Ovary (tissue), 9 donors: ENCODE measurements around the gene C5orf15. TPM values are rescaled to one million over a fixed set of nuclear protein-coding genes. Genes with fewer than 3 reads are reported as not detected.

Source experiments
- DNase-seq, 5 donors: peaks; one replicate each; pipeline ENCODE4 v3.0.0-alpha.2; 2019 to 2020
- H3K27ac ChIP-seq, 2 donors: fragments of 200-600 bp; one replicate each; pipeline versions ENCODE4 v1.5.1 to v1.8.0; 2019 to 2022
- H3K27me3 ChIP-seq: fragments of 200-600 bp; one replicate; pipeline ENCODE4 v1.8.0; 2022
- H3K36me3 ChIP-seq: fragments of 200-600 bp; sonication (generic); one replicate; pipeline ENCODE4 v1.5.1; 2019
- H3K4me1 ChIP-seq: one replicate; pipeline ENCODE4 v1.8.1; 2013; ENCODE audit warnings: mild to moderate bottlenecking, moderate library complexity; ENCODE audit not compliant: insufficient read depth
- H3K4me3 ChIP-seq: fragments of 200-600 bp; sonication (generic); one replicate; pipeline ENCODE4 v1.5.1; 2017
- H3K9me3 ChIP-seq, 2 donors: fragments of 200-600 bp in 1 of 2; sonication (generic) in 1 of 2; one replicate each; pipeline versions ENCODE4 v1.5.1 to v1.8.1; 2013 to 2019; ENCODE audit warnings: mild to moderate bottlenecking in 1 of 2, moderate library complexity in 1 of 2
- EP300 ChIP-seq: sonication (generic); formaldehyde crosslinking; IDR thresholded peaks from one replicate; pipeline ENCODE4 v1.6.1; 2017; ENCODE audit warnings: antibody characterized with exemption
- POLR2A ChIP-seq: fragments of 450-650 bp; IDR thresholded peaks from one replicate; pipeline ENCODE4 v1.6.1; 2017; ENCODE audit warnings: antibody characterized with exemption, mild to moderate bottlenecking, moderate library complexity
- WGBS, 3 donors: extraction: QIAGEN DNeasy Blood & Tissue Kit in 1 of 3; methylation state at CpG; one replicate each; pipeline versions ENCODE4 v1.1.5 to v1.1.7; 2013 to 2017; 5-methylcytosine and 5-hydroxymethylcytosine counted together
- intact Hi-C, 4 donors: fragments of 100-400 bp; cut with DNase I; formaldehyde crosslinking; loops; one replicate each; pipeline versions ENCODE4 v1.11.0 to v1.15.1; 2022 to 2023
- polyA plus RNA-seq, 2 donors: library from polyadenylated mRNA; stranded (reverse); fragments of 200-250 nt in 1 of 2; fragments of 350-450 nt in 1 of 2; fragmentation: Illumina TruSeq in 1 of 2; extraction: RNeasy Lipid Tissue Mini Kit (QIAGEN cat#74804) in 1 of 2; gene quantifications; one replicate each; pipeline ENCODE4 v1.2.3, GENCODE V29; 2013 to 2014
- total RNA-seq, 7 donors: library from RNA; depleted of rRNA in 2 of 7; stranded (reverse); fragments of >200 nt in 2 of 7; fragmentation: NEBNext Ultra II Directional in 3 of 7; extraction: Animal tissue kit (Norgen Biotek cat#: 25700) in 3 of 7; gene quantifications; one replicate each; pipeline versions ENCODE4 v1.1.0 to v1.2.4, GENCODE V29; 2016 to 2023
- TF ChIP-seq, protein P1 (sequence below), 3 donors: fragments of 450-650 bp in 2 of 3; fragments of 200-600 bp in 1 of 3; IDR thresholded peaks; one replicate each; pipeline versions ENCODE4 v1.5.1 to v1.8.0; 2016 to 2022; ENCODE audit warnings: antibody characterized with exemption in 3 of 3, mild to moderate bottlenecking in 1 of 3
- donor health status: DM: no; HTN: no; CAD: no; lungs with moderate emphysema.
- donor health status: DM: no; HTN: no; CAD: no.
- donor health status: Bipolar disorder and iron deficiency.
- donor health status: DM: yes; HTN: yes; CAD: no.
- donor health status: DM: no; HTN: no; CAD: no.
- donor health status: DM: yes; HTN: yes; CAD: no.

Gene C5orf15
- total and polyA plus RNA-seq, 9 donors, result 26.9 to 102 (median 34.5) TPM

GRCh38 chr5:133907075-133907474 lies 61.4 kb downstream of the C5orf15 start:
- 75 to 81% (median 80%) methylated on average over 8 to 9 of the region's 9 CpGs for WGBS, 3 donors
- DNase-seq, result no peak

GRCh38 chr5:133906303-133906702 lies 62.1 kb downstream of the C5orf15 start:
- DNase-seq, result no peak
- H3K36me3 ChIP-seq, result no peaks in the 10 kb centered on the region
- no peak overlapping the region for H3K4me3 ChIP-seq
- no peak overlapping the region for H3K27ac ChIP-seq
- TF ChIP-seq, protein P1, sequence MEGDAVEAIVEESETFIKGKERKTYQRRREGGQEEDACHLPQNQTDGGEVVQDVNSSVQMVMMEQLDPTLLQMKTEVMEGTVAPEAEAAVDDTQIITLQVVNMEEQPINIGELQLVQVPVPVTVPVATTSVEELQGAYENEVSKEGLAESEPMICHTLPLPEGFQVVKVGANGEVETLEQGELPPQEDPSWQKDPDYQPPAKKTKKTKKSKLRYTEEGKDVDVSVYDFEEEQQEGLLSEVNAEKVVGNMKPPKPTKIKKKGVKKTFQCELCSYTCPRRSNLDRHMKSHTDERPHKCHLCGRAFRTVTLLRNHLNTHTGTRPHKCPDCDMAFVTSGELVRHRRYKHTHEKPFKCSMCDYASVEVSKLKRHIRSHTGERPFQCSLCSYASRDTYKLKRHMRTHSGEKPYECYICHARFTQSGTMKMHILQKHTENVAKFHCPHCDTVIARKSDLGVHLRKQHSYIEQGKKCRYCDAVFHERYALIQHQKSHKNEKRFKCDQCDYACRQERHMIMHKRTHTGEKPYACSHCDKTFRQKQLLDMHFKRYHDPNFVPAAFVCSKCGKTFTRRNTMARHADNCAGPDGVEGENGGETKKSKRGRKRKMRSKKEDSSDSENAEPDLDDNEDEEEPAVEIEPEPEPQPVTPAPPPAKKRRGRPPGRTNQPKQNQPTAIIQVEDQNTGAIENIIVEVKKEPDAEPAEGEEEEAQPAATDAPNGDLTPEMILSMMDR (IDR thresholded peaks at IDR 0.05), result no peak
- no peak for TF ChIP-seq POLR2A
- no peak for TF ChIP-seq EP300
- no peaks in the 10 kb centered on the region for H3K4me1 ChIP-seq
- intact Hi-C loops, result no loop called here
- no peaks in the 10 kb centered on the region for H3K27me3 ChIP-seq
- no peaks in the 10 kb centered on the region for H3K9me3 ChIP-seq
- 83 to 94% (median 86%) methylated on average over 6 of the region's 6 CpGs for WGBS, 3 donors

More at GRCh38 chr5:133907075-133907474, 61.4 kb downstream of the C5orf15 start:
- no peak overlapping the region for H3K4me3 ChIP-seq
- H3K4me1 ChIP-seq, result no peaks in the 10 kb centered on the region
- no peak overlapping the region for H3K27ac ChIP-seq
- H3K9me3 ChIP-seq, result no peaks in the 10 kb centered on the region
- TF ChIP-seq POLR2A, result no peak
- TF ChIP-seq, protein P1 (IDR thresholded peaks at IDR 0.05), result no peak
- TF ChIP-seq EP300, result no peak
- intact Hi-C loops, result no loop called here
- H3K27me3 ChIP-seq, result no peaks in the 10 kb centered on the region
- H3K36me3 ChIP-seq, result no peaks in the 10 kb centered on the region

Other genes starting within 250 kb of the C5orf15 start
- gene VDAC1, start 36.4 kb upstream of the C5orf15 start, total RNA-seq, result 10 to 100 TPM; 41.1 to 95.1 (median 89.9) TPM
- gene VDAC1, start 36.4 kb upstream of the C5orf15 start, polyA plus RNA-seq, result 100 to 1,000 TPM in 1 of 2 donors, 10 to 100 TPM in 1; 50.0 to 171 TPM
- 10 to 100 TPM in 1 of 7 donors, 1 to 10 TPM in 6; 2.9 to 15.2 (median 4.2) TPM for gene TCF7, start 146.1 kb upstream of the C5orf15 start, total RNA-seq
- 1 to 10 TPM; 1.7 to 2.5 TPM for gene TCF7, start 146.1 kb upstream of the C5orf15 start, polyA plus RNA-seq
- 100 to 1,000 TPM; 263 to 464 (median 361) TPM for gene SKP1, start 208.3 kb upstream of the C5orf15 start, total RNA-seq
- gene SKP1, start 208.3 kb upstream of the C5orf15 start, polyA plus RNA-seq, result 1,000 to 10,000 TPM in 1 of 2 donors, 100 to 1,000 TPM in 1; 751 to 1,077 TPM